HL-60 (cell line): ENCODE data around the gene ARHGEF4.

Experiments
- DNase-seq, 2 experiments: peaks; one replicate each; pipeline ENCODE4 v3.0.0-alpha.2; 2010 to 2020; ENCODE audit warnings: low read depth in 1 of 2, low spot score in 1 of 2
- H3K27ac ChIP-seq: fragments of 250-450 bp; sonication (Bioruptor Pico); replicated peaks from 2 replicates; pipeline ENCODE4 v1.5.1; 2020; ENCODE audit warnings: mild to moderate bottlenecking, moderate library complexity
- H3K27me3 ChIP-seq: fragments of 250-450 bp; sonication (Bioruptor Pico); 2 replicates; pipeline ENCODE4 v1.5.1; 2021; ENCODE audit warnings: mild to moderate bottlenecking, moderate library complexity; ENCODE audit not compliant: insufficient read depth, poor library complexity, severe bottlenecking
- H3K4me3 ChIP-seq: replicated peaks from 2 replicates; pipeline ENCODE4 v1.5.1; 2011; ENCODE audit warnings: mild to moderate bottlenecking, control low read depth, low read length; ENCODE audit not compliant: insufficient read depth
- CTCF ChIP-seq: IDR thresholded peaks from one replicate; pipeline ENCODE4 v1.5.1; 2011; ENCODE audit warnings: low read length, control low read depth, inconsistent platforms; ENCODE audit not compliant: insufficient read depth
- GABPA ChIP-seq: IDR thresholded peaks from 2 replicates; pipeline ENCODE4 v1.6.1; 2012; ENCODE audit warnings: low read depth
- POLR2AphosphoS5 ChIP-seq: IDR thresholded peaks from 2 replicates; pipeline ENCODE4 v1.6.1; 2012; ENCODE audit warnings: low read depth
- REST ChIP-seq: IDR thresholded peaks from 2 replicates; pipeline ENCODE4 v1.6.1; 2012; ENCODE audit warnings: low read depth; ENCODE audit not compliant: insufficient replicate concordance
- SPI1 ChIP-seq: IDR thresholded peaks from 2 replicates; pipeline ENCODE4 v1.6.1; 2012; ENCODE audit warnings: low read depth, mild to moderate bottlenecking, borderline replicate concordance

Gene ARHGEF4

GRCh38 chr2:130884503-130884902, 47.8 kb downstream of the ARHGEF4 start:
- no peak for DNase-seq
- H3K4me3 ChIP-seq = no peak overlapping the region
- no peak overlapping the region for H3K27ac ChIP-seq
- peaks cover 5% of the 10 kb centered on the region for H3K27me3 ChIP-seq
- TF ChIP-seq POLR2AphosphoS5 (no peak), CTCF (no peak), GABPA (no peak), SPI1 (no peak), REST (no peak)

GRCh38 chr2:130887643-130888042, 50.9 kb downstream of the ARHGEF4 start:
- Histone ChIP-seq H3K27ac (no peak overlapping the region), H3K4me3 (no peak overlapping the region), H3K27me3 (peaks cover 5% of the 10 kb centered on the region)
- no peak for TF ChIP-seq GABPA
- no peak for TF ChIP-seq CTCF
- no peak for TF ChIP-seq SPI1
- TF ChIP-seq POLR2AphosphoS5 = no peak
- no peak for TF ChIP-seq REST
- DNase-seq = no peak

GRCh38 chr2:130890941-130891669, 54.4 kb downstream of the ARHGEF4 start:
- Histone ChIP-seq H3K27ac (no peak overlapping the region), H3K4me3 (no peak overlapping the region), H3K27me3 (peaks cover 8% of the 10 kb centered on the region)
- DNase-seq = no peak
- TF ChIP-seq CTCF (no peak), REST (no peak), GABPA (no peak), SPI1 (no peak), POLR2AphosphoS5 (no peak)
